Caco-2 (cell line): ENCODE results near the gene MAVS. TPM values are rescaled to one million over a fixed set of nuclear protein-coding genes. Genes with fewer than 3 reads are reported as not detected.

ENCODE experiments used
- BruUV-seq: library from RNA; stranded (reverse); fragments of 400-500 nt; replicated peaks from 2 replicates; lab custom pipeline; 2021; lab: Mats Ljungman, UMichigan
- CTCF ChIA-PET: fragments of 300-600 bp; sonication (Branson Sonifier 250); formaldehyde crosslinking; loops from one replicate; lab custom pipeline; 2022; ENCODE audit warnings: antibody characterized with exemption; lab: Charles Lee
- POLR2A ChIA-PET: fragments of 300-600 bp; sonication (Branson Sonifier 250); formaldehyde crosslinking; loops from one replicate; lab custom pipeline; 2022; ENCODE audit warnings: antibody characterized with exemption; lab: Charles Lee
- DNase-seq, 2 experiments: peaks; one replicate each; pipeline versions ENCODE4 v3.0.0 to v3.0.0-alpha.2; 2020 to 2022
- H3K27me3 ChIP-seq: replicated peaks from 2 replicates; pipeline ENCODE4 v1.6.0; 2011; ENCODE audit warnings: low read length; ENCODE audit not compliant: control insufficient read depth, insufficient read depth
- H3K36me3 ChIP-seq: 2 replicates; pipeline ENCODE4 v1.5.1; 2011; ENCODE audit warnings: low read length; ENCODE audit not compliant: control insufficient read depth, insufficient read depth
- H3K4me1 ChIP-seq: fragments of 250-450 bp; sonication (Bioruptor Pico); 2 replicates; pipeline ENCODE4 v1.5.1; 2020; ENCODE audit warnings: mild to moderate bottlenecking
- H3K4me3 ChIP-seq: 2 replicates; pipeline ENCODE4 v1.5.1; 2011; ENCODE audit warnings: low read depth, mild to moderate bottlenecking, control low read depth, low read length
- H3K9me3 ChIP-seq: fragments of 250-450 bp; sonication (Bioruptor Pico); 2 replicates; pipeline ENCODE4 v1.5.1; 2020; ENCODE audit warnings: mild to moderate bottlenecking, moderate library complexity
- H3K27ac Mint-ChIP-seq: one replicate; pipeline ENCODE4 v1.8.0; 2022; ENCODE audit warnings: mixed read lengths; ENCODE audit not compliant: unreplicated experiment
- H3K27me3 Mint-ChIP-seq: one replicate; pipeline ENCODE4 v1.8.0; 2022; ENCODE audit warnings: mixed read lengths; ENCODE audit not compliant: insufficient read depth, unreplicated experiment
- H3K36me3 Mint-ChIP-seq: one replicate; pipeline ENCODE4 v1.8.0; 2022; ENCODE audit warnings: mild to moderate bottlenecking, mixed read lengths; ENCODE audit not compliant: insufficient read depth, unreplicated experiment
- H3K4me1 Mint-ChIP-seq: one replicate; pipeline ENCODE4 v1.8.0; 2022; ENCODE audit warnings: low read depth, mixed read lengths; ENCODE audit not compliant: unreplicated experiment
- H3K4me3 Mint-ChIP-seq: one replicate; pipeline ENCODE4 v1.8.0; 2022; ENCODE audit warnings: mild to moderate bottlenecking, moderate library complexity, mixed read lengths; ENCODE audit not compliant: unreplicated experiment
- H3K9me3 Mint-ChIP-seq: one replicate; pipeline ENCODE4 v1.8.0; 2022; ENCODE audit warnings: mixed read lengths; ENCODE audit not compliant: unreplicated experiment
- intact Hi-C: fragments of 100-400 bp; cut with micrococcal nuclease; formaldehyde crosslinking; loops from one replicate; pipeline ENCODE4 v1.10.0; 2022; ENCODE audit not compliant: unreplicated experiment
- total RNA-seq: library from RNA; stranded (reverse); gene quantifications from 2 replicates; pipeline ENCODE4 v1.2.3, GENCODE V29; 2022
- TF ChIP-seq, protein P1 (sequence below), 2 experiments: fragments of 200-600 bp in 1 of 2; IDR thresholded peaks; 1 replicate in 1 of 2; 2 replicates in 1 of 2; pipeline versions ENCODE4 v1.5.1 to v1.8.0; 2011 to 2022; ENCODE audit warnings: antibody characterized with exemption in 1 of 2, control low read depth in 1 of 2, inconsistent platforms in 1 of 2, low read depth in 1 of 2, low read length in 1 of 2, mild to moderate bottlenecking in 1 of 2, moderate library complexity in 1 of 2; ENCODE audit not compliant: insufficient read depth in 1 of 2, severe bottlenecking in 1 of 2, unreplicated experiment in 1 of 2

Gene MAVS
- total RNA-seq, 1 experiment from 2014 or later = 56.4 TPM

DNA sequence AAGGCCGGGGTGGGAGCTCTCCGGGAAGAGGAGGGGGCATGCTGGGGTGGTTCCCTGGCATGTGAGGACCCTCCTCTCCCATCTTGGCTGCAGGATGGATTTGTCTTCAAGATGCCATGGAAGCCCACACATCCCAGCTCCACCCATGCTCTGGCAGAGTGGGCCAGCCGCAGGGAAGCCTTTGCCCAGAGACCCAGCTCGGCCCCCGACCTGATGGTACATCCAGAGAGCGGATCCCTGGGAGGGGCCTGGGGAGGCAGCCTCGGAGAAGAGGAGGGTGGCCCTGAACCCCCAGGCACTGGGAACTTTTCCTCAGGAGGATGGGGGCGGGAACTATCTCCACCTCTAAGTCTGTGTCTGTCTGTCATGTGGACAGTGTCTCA, 45.8 kb upstream of the MAVS start:
- TF ChIP-seq, protein P1, sequence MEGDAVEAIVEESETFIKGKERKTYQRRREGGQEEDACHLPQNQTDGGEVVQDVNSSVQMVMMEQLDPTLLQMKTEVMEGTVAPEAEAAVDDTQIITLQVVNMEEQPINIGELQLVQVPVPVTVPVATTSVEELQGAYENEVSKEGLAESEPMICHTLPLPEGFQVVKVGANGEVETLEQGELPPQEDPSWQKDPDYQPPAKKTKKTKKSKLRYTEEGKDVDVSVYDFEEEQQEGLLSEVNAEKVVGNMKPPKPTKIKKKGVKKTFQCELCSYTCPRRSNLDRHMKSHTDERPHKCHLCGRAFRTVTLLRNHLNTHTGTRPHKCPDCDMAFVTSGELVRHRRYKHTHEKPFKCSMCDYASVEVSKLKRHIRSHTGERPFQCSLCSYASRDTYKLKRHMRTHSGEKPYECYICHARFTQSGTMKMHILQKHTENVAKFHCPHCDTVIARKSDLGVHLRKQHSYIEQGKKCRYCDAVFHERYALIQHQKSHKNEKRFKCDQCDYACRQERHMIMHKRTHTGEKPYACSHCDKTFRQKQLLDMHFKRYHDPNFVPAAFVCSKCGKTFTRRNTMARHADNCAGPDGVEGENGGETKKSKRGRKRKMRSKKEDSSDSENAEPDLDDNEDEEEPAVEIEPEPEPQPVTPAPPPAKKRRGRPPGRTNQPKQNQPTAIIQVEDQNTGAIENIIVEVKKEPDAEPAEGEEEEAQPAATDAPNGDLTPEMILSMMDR (IDR thresholded peaks at IDR 0.05; ENCODE audit: insufficient read depth in 1 of 2, low read depth in 1 of 2, low read length in 1 of 2, severe bottlenecking in 1 of 2, unreplicated experiment in 1 of 2) = no peak
- H3K27me3 ChIP-seq = no peaks in the 10 kb centered on the region
- DNase-seq = no peak
- H3K9me3 Mint-ChIP-seq = no peaks in the 10 kb centered on the region
- H3K36me3 Mint-ChIP-seq = peaks cover 45% of the 10 kb centered on the region
- BruUV-seq = no TSS peak
- CTCF ChIA-PET = interaction anchor here (2.5 kb wide), 1 partner anchor 18 kb away, joined by 9 read pairs; no protein-coding TSS in a partner anchor
- peaks cover 39% of the 10 kb centered on the region for H3K4me1 ChIP-seq
- POLR2A ChIA-PET = no interaction called here
- H3K4me1 Mint-ChIP-seq = peaks cover 25% of the 10 kb centered on the region
- no peak overlapping the region for H3K4me3 Mint-ChIP-seq
- no peaks in the 10 kb centered on the region for H3K27me3 Mint-ChIP-seq
- intact Hi-C loops = loop anchor here (1.0 kb wide), 1 partner anchor 17 kb away; no protein-coding TSS in a partner anchor
- H3K27ac Mint-ChIP-seq = peak overlapping the region; percentile 70
- H3K36me3 ChIP-seq = peaks cover 10% of the 10 kb centered on the region
- H3K9me3 ChIP-seq = no peaks in the 10 kb centered on the region
- H3K4me3 ChIP-seq = no peak overlapping the region

DNA sequence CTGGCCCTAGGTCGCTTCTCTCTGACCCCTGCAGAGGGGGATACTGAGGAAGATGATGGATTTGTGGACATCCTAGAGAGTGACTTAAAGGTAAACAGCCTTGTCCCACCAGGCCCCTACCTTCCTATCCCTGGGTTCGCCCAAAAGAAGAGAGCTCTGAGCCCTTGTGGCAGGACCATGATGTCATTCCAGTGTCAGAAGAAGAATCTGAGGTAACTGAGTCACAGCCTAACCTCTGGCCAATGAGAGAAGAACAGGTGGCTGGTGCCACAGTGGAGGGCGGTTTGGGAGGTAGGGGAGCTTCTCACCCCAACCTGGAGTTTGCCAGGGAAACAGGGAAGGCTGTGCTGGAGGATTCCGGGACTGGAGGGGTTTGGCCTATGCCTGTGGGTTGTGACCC, 45.3 kb upstream of the MAVS start:
- ChIA-PET POLR2A (no interaction called here), CTCF (no interaction called here)
- intact Hi-C loops = no loop called here
- Mint-ChIP-seq H3K9me3 (no peaks in the 10 kb centered on the region), H3K4me3 (no peak overlapping the region), H3K27ac (no peak overlapping the region), H3K36me3 (peaks cover 50% of the 10 kb centered on the region), H3K4me1 (peaks cover 25% of the 10 kb centered on the region), H3K27me3 (no peaks in the 10 kb centered on the region)
- H3K36me3 ChIP-seq = peaks cover 10% of the 10 kb centered on the region
- no TSS peak for BruUV-seq
- TF ChIP-seq, protein P1 (IDR thresholded peaks at IDR 0.05; ENCODE audit: insufficient read depth in 1 of 2, low read depth in 1 of 2, low read length in 1 of 2, severe bottlenecking in 1 of 2, unreplicated experiment in 1 of 2) = no peak
- no peaks in the 10 kb centered on the region for H3K9me3 ChIP-seq
- H3K4me1 ChIP-seq = peaks cover 44% of the 10 kb centered on the region
- H3K27me3 ChIP-seq = no peaks in the 10 kb centered on the region
- H3K4me3 ChIP-seq = no peak overlapping the region
- DNase-seq = no peak

DNA sequence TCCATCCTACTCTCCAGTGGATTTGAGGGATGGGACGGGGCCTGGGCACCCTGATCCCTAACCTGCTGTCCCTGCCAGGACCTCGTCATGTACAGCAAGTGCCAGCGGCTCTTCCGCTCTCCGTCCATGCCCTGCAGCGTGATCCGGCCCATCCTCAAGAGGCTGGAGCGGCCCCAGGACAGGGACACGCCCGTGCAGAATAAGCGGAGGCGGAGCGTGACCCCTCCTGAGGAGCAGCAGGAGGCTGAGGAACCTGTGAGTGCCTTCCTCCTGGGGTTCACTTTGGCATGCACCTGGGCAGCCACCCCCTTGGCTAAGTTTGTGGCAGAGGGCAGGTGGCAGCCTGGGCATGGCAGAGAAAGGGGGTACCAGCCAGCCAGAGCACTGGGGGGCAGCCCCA, 44.8 kb upstream of the MAVS start:
- Mint-ChIP-seq H3K4me3 (no peak overlapping the region), H3K36me3 (peaks cover 48% of the 10 kb centered on the region), H3K27ac (no peak overlapping the region), H3K9me3 (no peaks in the 10 kb centered on the region), H3K4me1 (peaks cover 26% of the 10 kb centered on the region), H3K27me3 (no peaks in the 10 kb centered on the region)
- peaks cover 10% of the 10 kb centered on the region for H3K36me3 ChIP-seq
- POLR2A ChIA-PET = no interaction called here
- intact Hi-C loops = no loop called here
- CTCF ChIA-PET = no interaction called here
- H3K4me1 ChIP-seq = peaks cover 45% of the 10 kb centered on the region
- no peak for DNase-seq
- H3K27me3 ChIP-seq = no peaks in the 10 kb centered on the region
- TF ChIP-seq, protein P1 (IDR thresholded peaks at IDR 0.05; ENCODE audit: insufficient read depth in 1 of 2, low read depth in 1 of 2, low read length in 1 of 2, severe bottlenecking in 1 of 2, unreplicated experiment in 1 of 2) = no peak
- BruUV-seq = no TSS peak
- no peaks in the 10 kb centered on the region for H3K9me3 ChIP-seq
- no peak overlapping the region for H3K4me3 ChIP-seq
